Glomerular visceral epithelial cell (primary cell): Measurements from ENCODE around the gene ADGRB3.

Experiments
- DNase-seq: peaks from one replicate; pipeline ENCODE4 v3.0.0-alpha.2; 2016; ENCODE audit errors: extremely low spot score

The ADGRB3 gene

GRCh38 chr6:68634726-68635411 lies at the start of gene ADGRB3:
Gene ADGRB3, plus strand, starts transcription at chr6:68635282. Its CDS starts 3,394 bp downstream, at chr6:68638676.
- DNase-seq, result peak; percentile 93

GRCh38 chr6:68593558-68593957 lies 41.5 kb upstream of the ADGRB3 start:
- no peak for DNase-seq

- DNase-seq, result no peak
These were observed 37.4 kb upstream of the ADGRB3 start for GRCh38 chr6:68597642-68598041.

- no peak for DNase-seq
These were observed 19.1 kb upstream of the ADGRB3 start for GRCh38 chr6:68615938-68616337.

- no peak for DNase-seq
These were observed 9.1 kb upstream of the ADGRB3 start for GRCh38 chr6:68625998-68626397.

- no peak for DNase-seq
These were observed 6.9 kb upstream of the ADGRB3 start for GRCh38 chr6:68628161-68628560.

GRCh38 chr6:68632734-68633133 lies 2.3 kb upstream of the ADGRB3 start:
- DNase-seq, result no peak

GRCh38 chr6:68633281-68633971 lies 1.7 kb upstream of the ADGRB3 start:
- no peak for DNase-seq

- no peak for DNase-seq
These were observed 933 bp upstream of the ADGRB3 start for GRCh38 chr6:68633972-68634725.

- DNase-seq, result no peak
These were observed 277 bp downstream of the ADGRB3 start for GRCh38 chr6:68635412-68635705.

GRCh38 chr6:68635706-68636513 lies 828 bp downstream of the ADGRB3 start:
- peak; percentile 48 for DNase-seq

- no peak for DNase-seq
These were observed 1.6 kb downstream of the ADGRB3 start for GRCh38 chr6:68636666-68637065.

GRCh38 chr6:68637071-68637470 lies 2.0 kb downstream of the ADGRB3 start:
- DNase-seq, result no peak

- DNase-seq, result no peak
These were observed 2.7 kb downstream of the ADGRB3 start for GRCh38 chr6:68637782-68638181.

GRCh38 chr6:68638230-68638900 lies 3.3 kb downstream of the ADGRB3 start:
- peak; percentile 60 for DNase-seq

GRCh38 chr6:68639211-68639610 lies 4.1 kb downstream of the ADGRB3 start:
- no peak for DNase-seq

GRCh38 chr6:68639826-68640490 lies 4.9 kb downstream of the ADGRB3 start:
- DNase-seq, result peak; percentile 47

- no peak for DNase-seq
These were observed 5.4 kb downstream of the ADGRB3 start for GRCh38 chr6:68640491-68640835.

- no peak for DNase-seq
These were observed 6.1 kb downstream of the ADGRB3 start for GRCh38 chr6:68641172-68641571.

- no peak for DNase-seq
These were observed 7.0 kb downstream of the ADGRB3 start for GRCh38 chr6:68642081-68642480.

GRCh38 chr6:68642977-68643376 lies 7.9 kb downstream of the ADGRB3 start:
- no peak for DNase-seq
